ENCODE data around the gene TOX2. TPM values are rescaled to one million over a fixed set of nuclear protein-coding genes. Genes with fewer than 3 reads are reported as not detected.

Gene TOX2
- total and polyA plus RNA-seq, 2 of the 8 experiments (the other 6 are each of a cell fraction or from before 2014, with no cell fraction given), result 1.8 to 3.4 TPM

DNA sequence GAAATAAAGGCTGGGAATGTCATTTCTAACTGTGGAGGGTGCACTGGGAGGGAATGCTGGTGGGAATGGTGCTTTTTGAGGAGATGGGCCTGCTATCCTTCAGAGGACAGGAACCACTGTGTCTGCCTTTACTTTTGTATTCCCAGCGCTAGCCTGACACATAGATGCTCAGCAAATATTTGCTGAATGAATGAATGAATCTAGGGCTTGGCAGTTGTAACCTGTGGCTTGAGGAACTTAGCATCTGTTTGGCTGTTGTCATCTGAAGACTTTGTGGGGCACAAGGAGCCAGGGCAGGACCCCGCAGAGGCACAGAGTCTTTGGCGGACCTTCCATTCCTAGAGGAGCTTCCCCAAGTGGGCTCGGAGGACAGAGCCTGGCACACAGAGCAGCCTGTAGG lies 6.1 kb downstream of the TOX2 start (continued):
- TF ChIP-seq FOSL1 (IDR thresholded peaks at IDR 0.05; ENCODE audit: insufficient read depth, low read depth, low read length), result no peak
- TF ChIP-seq JUND (IDR thresholded peaks at IDR 0.05; ENCODE audit: low read length), result no peak
- TF ChIP-seq CTBP2 (IDR thresholded peaks at IDR 0.05; ENCODE audit: borderline replicate concordance, insufficient read depth, insufficient read length, low read length), result no peak

Measured in H1 (cell line).